T-cell (primary cell): ENCODE data around the gene SLC22A3. TPM values are rescaled to one million over a fixed set of nuclear protein-coding genes. Genes with fewer than 3 reads are reported as not detected.

Experiments
- ATAC-seq, 4 experiments: fragments of 200-7000 bp in 3 of 4; fragments of 150-1000 bp in 1 of 4; cut with Tn5 transposase; replicated peaks in 1 of 4; 1 replicate in 3 of 4; 2 replicates in 1 of 4; pipeline ENCODE4 v1.10.0; 2021; ENCODE audit warnings: moderate library complexity in 3 of 4, mild to moderate bottlenecking in 2 of 4, moderate number of reproducible peaks in 1 of 4
- CTCF ChIA-PET, 2 donors: fragments of 300-600 bp; sonication (Branson Sonifier 250); formaldehyde crosslinking; loops; one replicate each; lab custom pipeline; 2022; ENCODE audit warnings: antibody characterized with exemption in 2 of 2; lab: Charles Lee
- POLR2A ChIA-PET, 2 donors: fragments of 300-600 bp; sonication (Branson Sonifier 250); formaldehyde crosslinking; loops; one replicate each; lab custom pipeline; 2022; ENCODE audit warnings: antibody characterized with exemption in 2 of 2; lab: Charles Lee
- DNase-seq, 35 experiments: peaks; one replicate each; pipeline versions ENCODE4 v3.0.0 to v3.0.0-alpha.2; 2013 to 2023
- H3K27ac ChIP-seq: one replicate; pipeline ENCODE4 v1.5.1; 2013; ENCODE audit warnings: low read length
- H3K27me3 ChIP-seq, 2 experiments: replicated peaks in 1 of 2; 1 replicate in 1 of 2; 2 replicates in 1 of 2; pipeline versions ENCODE4 v1.6.1 to v1.7.0; 2013; ENCODE audit warnings: low read length in 1 of 2, mixed read lengths in 1 of 2; ENCODE audit not compliant: control insufficient read depth in 2 of 2, insufficient read depth in 2 of 2; ENCODE audit errors: extremely low read depth in 1 of 2
- H3K36me3 ChIP-seq, 2 donors: 1 replicate in 1 of 2; 2 replicates in 1 of 2; pipeline versions ENCODE4 v1.6.1 to v1.7.0; 2013; ENCODE audit warnings: low read length in 1 of 2; ENCODE audit not compliant: control insufficient read depth in 2 of 2, insufficient read depth in 1 of 2; ENCODE audit errors: extremely low read depth in 1 of 2
- H3K4me1 ChIP-seq, 2 experiments: 1 replicate in 1 of 2; 2 replicates in 1 of 2; pipeline versions ENCODE4 v1.6.1 to v1.7.0; 2013; ENCODE audit warnings: low read length in 2 of 2, mixed read lengths in 1 of 2; ENCODE audit not compliant: insufficient read depth in 2 of 2, control insufficient read depth in 1 of 2; ENCODE audit errors: extremely low read depth in 1 of 2
- H3K4me3 ChIP-seq, 2 donors: 1 replicate in 1 of 2; 2 replicates in 1 of 2; pipeline versions ENCODE4 v1.5.1 to v1.7.0; 2013; ENCODE audit warnings: mild to moderate bottlenecking in 2 of 2, low read length in 1 of 2, moderate library complexity in 1 of 2; ENCODE audit not compliant: control insufficient read depth in 1 of 2; ENCODE audit errors: extremely low read depth in 1 of 2
- H3K9me3 ChIP-seq: 2 replicates; pipeline ENCODE4 v1.7.0; 2013
- H3K27ac Mint-ChIP-seq, 2 donors: one replicate each; pipeline ENCODE4 v1.8.0; 2020 to 2021; ENCODE audit warnings: mild to moderate bottlenecking in 2 of 2, mixed read lengths in 2 of 2
- H3K27me3 Mint-ChIP-seq, 2 donors: one replicate each; pipeline ENCODE4 v1.8.0; 2021 to 2022; ENCODE audit warnings: mixed read lengths in 2 of 2
- H3K36me3 Mint-ChIP-seq: one replicate; pipeline ENCODE4 v1.8.0; 2021; ENCODE audit warnings: mixed read lengths
- H3K4me1 Mint-ChIP-seq, 3 donors: one replicate each; pipeline ENCODE4 v1.8.0; 2020 to 2022; ENCODE audit warnings: mixed read lengths in 3 of 3, mild to moderate bottlenecking in 1 of 3
- H3K4me3 Mint-ChIP-seq, 3 donors: one replicate each; pipeline ENCODE4 v1.8.0; 2020 to 2022; ENCODE audit warnings: mild to moderate bottlenecking in 3 of 3, mixed read lengths in 3 of 3, moderate library complexity in 3 of 3
- H3K9me3 Mint-ChIP-seq, 3 donors: one replicate each; pipeline ENCODE4 v1.8.0; 2020 to 2022; ENCODE audit warnings: mixed read lengths in 3 of 3
- WGBS: methylation state at CpG from one replicate; pipeline ENCODE4 v1.1.5; 2013; ENCODE audit warnings: missing lambda C conversion rate; ENCODE audit not compliant: insufficient coverage; 5-methylcytosine and 5-hydroxymethylcytosine counted together
- total RNA-seq, 35 experiments: library from RNA in 6 of 35; stranded (reverse) in 6 of 35; fragments of 120-200 nt in 1 of 35; gene quantifications; one replicate each; pipeline versions ENCODE4 v1.2.1 to v1.2.4 and lab custom pipeline; 2013 to 2026

SLC22A3 gene
- total RNA-seq, 5 donors from 2014 or later (not counting 1 experiment from before 2014, with no cell fraction given): 0.13 to 0.29 (median 0.21) TPM; not detected in 1

GRCh38 chr6:160331204-160331603 lies 17.0 kb upstream of the SLC22A3 start:
- WGBS: 44% methylated on average over 2 of the region's 5 CpGs
- peaks cover 32 to 47% of the 10 kb centered on the region in 2 donors for H3K27me3 Mint-ChIP-seq

GRCh38 chr6:160331753-160332152 lies 16.4 kb upstream of the SLC22A3 start:
- Histone ChIP-seq H3K27me3 (peaks cover 0 to 12% of the 10 kb centered on the region in 2 experiments), H3K36me3 (no peaks in the 10 kb centered on the region), H3K4me3 (no peak overlapping the region), H3K9me3 (no peaks in the 10 kb centered on the region), H3K27ac (no peak overlapping the region), H3K4me1 (no peaks in the 10 kb centered on the region)
- POLR2A ChIA-PET: no interaction called here
- Mint-ChIP-seq H3K27me3 (peaks cover 32 to 47% of the 10 kb centered on the region in 2 donors), H3K4me3 (no peak overlapping the region), H3K27ac (no peak overlapping the region), H3K4me1 (no peaks in the 10 kb centered on the region), H3K36me3 (no peaks in the 10 kb centered on the region), H3K9me3 (no peaks in the 10 kb centered on the region)
- ATAC-seq: no peak
- WGBS: 68% methylated on average over 3 of the region's 5 CpGs
- CTCF ChIA-PET: interaction anchor here in 1 of 2 donors (0.6 kb wide), 1 partner anchor 30 kb away, joined by 3 read pairs; no protein-coding TSS in a partner anchor
- no peak for DNase-seq

More at GRCh38 chr6:160331204-160331603, 17.0 kb upstream of the SLC22A3 start:
- Histone ChIP-seq H3K36me3 (no peaks in the 10 kb centered on the region), H3K27ac (no peak overlapping the region), H3K27me3 (peaks cover 0 to 12% of the 10 kb centered on the region in 2 experiments), H3K4me1 (no peaks in the 10 kb centered on the region), H3K9me3 (no peaks in the 10 kb centered on the region), H3K4me3 (no peak overlapping the region)
- Mint-ChIP-seq H3K4me1 (no peaks in the 10 kb centered on the region), H3K36me3 (no peaks in the 10 kb centered on the region), H3K4me3 (no peak overlapping the region), H3K27ac (no peak overlapping the region), H3K9me3 (no peaks in the 10 kb centered on the region)
- ATAC-seq (no peak), DNase-seq (no peak)
- POLR2A ChIA-PET: no interaction called here
- CTCF ChIA-PET: no interaction called here

GRCh38 chr6:160333101-160333500 lies 15.1 kb upstream of the SLC22A3 start:
- Histone ChIP-seq H3K4me3 (no peak overlapping the region), H3K36me3 (no peaks in the 10 kb centered on the region), H3K4me1 (no peaks in the 10 kb centered on the region), H3K9me3 (no peaks in the 10 kb centered on the region), H3K27me3 (peaks cover 0 to 12% of the 10 kb centered on the region in 2 experiments), H3K27ac (no peak overlapping the region)
- POLR2A ChIA-PET: no interaction called here
- WGBS: 40% methylated on average over 3 of the region's 3 CpGs
- H3K36me3 Mint-ChIP-seq: no peaks in the 10 kb centered on the region
- H3K4me3 Mint-ChIP-seq: no peak overlapping the region
- no peak for DNase-seq
- H3K27me3 Mint-ChIP-seq: peaks cover 39 to 51% of the 10 kb centered on the region in 2 donors
- H3K27ac Mint-ChIP-seq: no peak overlapping the region
- no peaks in the 10 kb centered on the region for H3K4me1 Mint-ChIP-seq
- CTCF ChIA-PET: no interaction called here
- no peaks in the 10 kb centered on the region for H3K9me3 Mint-ChIP-seq
- no peak for ATAC-seq

GRCh38 chr6:160333841-160334240 lies 14.3 kb upstream of the SLC22A3 start:
- Histone ChIP-seq H3K4me1 (no peaks in the 10 kb centered on the region), H3K27me3 (peaks cover 0 to 11% of the 10 kb centered on the region in 2 experiments), H3K9me3 (no peaks in the 10 kb centered on the region), H3K4me3 (no peak overlapping the region), H3K27ac (no peak overlapping the region), H3K36me3 (no peaks in the 10 kb centered on the region)
- H3K4me1 Mint-ChIP-seq: no peaks in the 10 kb centered on the region
- DNase-seq: no peak
- no peak for ATAC-seq
- ChIA-PET POLR2A (no interaction called here), CTCF (no interaction called here)
- no peak overlapping the region for H3K27ac Mint-ChIP-seq
- H3K36me3 Mint-ChIP-seq: no peaks in the 10 kb centered on the region
- WGBS: 74% methylated on average over 2 of the region's 2 CpGs
- H3K9me3 Mint-ChIP-seq: no peaks in the 10 kb centered on the region
- no peak overlapping the region for H3K4me3 Mint-ChIP-seq
- H3K27me3 Mint-ChIP-seq: peaks cover 39 to 46% of the 10 kb centered on the region in 2 donors

GRCh38 chr6:160336200-160336599 lies 12.0 kb upstream of the SLC22A3 start:
- H3K4me1 ChIP-seq: no peaks in the 10 kb centered on the region
- no peak for ATAC-seq
- no peak overlapping the region for H3K27ac ChIP-seq
- POLR2A ChIA-PET: no interaction called here
- H3K36me3 ChIP-seq: no peaks in the 10 kb centered on the region
- WGBS: 94% methylated on average over 4 of the region's 5 CpGs
- no peaks in the 10 kb centered on the region for H3K9me3 Mint-ChIP-seq
- CTCF ChIA-PET: no interaction called here
- H3K4me1 Mint-ChIP-seq: no peaks in the 10 kb centered on the region
- H3K4me3 ChIP-seq: no peak overlapping the region
- H3K9me3 ChIP-seq: no peaks in the 10 kb centered on the region
- H3K27me3 ChIP-seq: peaks cover 0 to 11% of the 10 kb centered on the region in 2 experiments
- H3K27me3 Mint-ChIP-seq: peaks cover 37 to 38% of the 10 kb centered on the region in 2 donors
- DNase-seq: no peak
- no peak overlapping the region for H3K4me3 Mint-ChIP-seq
- no peak overlapping the region for H3K27ac Mint-ChIP-seq
- no peaks in the 10 kb centered on the region for H3K36me3 Mint-ChIP-seq

GRCh38 chr6:160337301-160337700 lies 10.9 kb upstream of the SLC22A3 start:
- 85% methylated on average over 2 of the region's 2 CpGs for WGBS
- ATAC-seq: no peak

GRCh38 chr6:160337991-160338390 lies 10.2 kb upstream of the SLC22A3 start:
- DNase-seq (no peak), ATAC-seq (no peak)
- Histone ChIP-seq H3K9me3 (no peaks in the 10 kb centered on the region), H3K27me3 (peaks cover 2 to 11% of the 10 kb centered on the region in 2 experiments), H3K4me1 (no peaks in the 10 kb centered on the region), H3K27ac (no peak overlapping the region), H3K4me3 (no peak overlapping the region), H3K36me3 (no peaks in the 10 kb centered on the region)
- ChIA-PET CTCF (no interaction called here), POLR2A (no interaction called here)
- no peaks in the 10 kb centered on the region for H3K36me3 Mint-ChIP-seq
- H3K4me1 Mint-ChIP-seq: no peaks in the 10 kb centered on the region
- H3K27me3 Mint-ChIP-seq: peaks cover 23 to 31% of the 10 kb centered on the region in 2 donors
- no peak overlapping the region for H3K4me3 Mint-ChIP-seq
- H3K9me3 Mint-ChIP-seq: no peaks in the 10 kb centered on the region
- WGBS: 44% methylated on average over 2 of the region's 3 CpGs
- H3K27ac Mint-ChIP-seq: no peak overlapping the region

More at GRCh38 chr6:160337301-160337700, 10.9 kb upstream of the SLC22A3 start:
- no peak overlapping the region for H3K27ac ChIP-seq
- POLR2A ChIA-PET: no interaction called here
- CTCF ChIA-PET: no interaction called here
- no peaks in the 10 kb centered on the region for H3K9me3 ChIP-seq
- no peaks in the 10 kb centered on the region for H3K4me1 Mint-ChIP-seq
- peaks cover 28 to 33% of the 10 kb centered on the region in 2 donors for H3K27me3 Mint-ChIP-seq
- H3K27ac Mint-ChIP-seq: no peak overlapping the region
- no peaks in the 10 kb centered on the region for H3K9me3 Mint-ChIP-seq
- no peak for DNase-seq
- no peaks in the 10 kb centered on the region for H3K36me3 ChIP-seq
- no peaks in the 10 kb centered on the region for H3K4me1 ChIP-seq
- H3K4me3 Mint-ChIP-seq: no peak overlapping the region
- no peak overlapping the region for H3K4me3 ChIP-seq
- peaks cover 1 to 11% of the 10 kb centered on the region in 2 experiments for H3K27me3 ChIP-seq
- no peaks in the 10 kb centered on the region for H3K36me3 Mint-ChIP-seq
